HG03460 (cell line): Measurements from ENCODE around the gene UBE2O.
A peak's percentile ranks its signal among the peaks of the same experiment; 100 is the strongest.

Source experiments
- ATAC-seq: cut with Tn5 transposase; IDR thresholded peaks from one replicate; pipeline ENCODE4 v1.9.1; 2021; ENCODE audit not compliant: unreplicated experiment

Gene UBE2O

GRCh38 chr17:76397687-76398522 is 55.0 kb downstream of the UBE2O start:
- ATAC-seq: no peak

- no peak for ATAC-seq
Observed at GRCh38 chr17:76397184-76397583, 55.8 kb downstream of the UBE2O start.

GRCh38 chr17:76395980-76396379 is 57.0 kb downstream of the UBE2O start:
- ATAC-seq: no peak

- ATAC-seq: no peak
Observed at GRCh38 chr17:76394166-76394565, 58.8 kb downstream of the UBE2O start.

GRCh38 chr17:76391200-76391715 is 61.7 kb downstream of the UBE2O start:
- no peak for ATAC-seq

- no peak for ATAC-seq
Observed at GRCh38 chr17:76390003-76390421, 62.9 kb downstream of the UBE2O start.

GRCh38 chr17:76388966-76389888 is 63.7 kb downstream of the UBE2O start:
- ATAC-seq: no peak

GRCh38 chr17:76386966-76387765 is 65.8 kb downstream of the UBE2O start:
- ATAC-seq: no peak

- ATAC-seq: no peak
Observed at GRCh38 chr17:76385892-76386786, 66.8 kb downstream of the UBE2O start.

- ATAC-seq: no peak
Observed at GRCh38 chr17:76384987-76385891, 67.7 kb downstream of the UBE2O start.

GRCh38 chr17:76384222-76384986 is 68.5 kb downstream of the UBE2O start, which contains the start of gene SPHK1:
TSS of gene SPHK1 (plus strand) at chr17:76384609. CDS start at chr17:76385645, 1,036 bp downstream.
- peak; percentile 57 for ATAC-seq

GRCh38 chr17:76383546-76384221 is 69.3 kb downstream of the UBE2O start:
- ATAC-seq: no peak

- no peak for ATAC-seq
Observed at GRCh38 chr17:76382803-76383545, 70.0 kb downstream of the UBE2O start.

- ATAC-seq: no peak
Observed at GRCh38 chr17:76382351-76382802, 70.6 kb downstream of the UBE2O start.

- ATAC-seq: no peak
Observed at GRCh38 chr17:76381633-76382350, 71.2 kb downstream of the UBE2O start.
